ENCODE measurements around the gene KYAT1. TPM values are rescaled to one million over a fixed set of nuclear protein-coding genes. Genes with fewer than 3 reads are reported as not detected.

Gene KYAT1
- polyA plus RNA-seq, 1 donor (not counting 4 experiments of a cell fraction or from before 2014, with no cell fraction given): 10.9 TPM

DNA sequence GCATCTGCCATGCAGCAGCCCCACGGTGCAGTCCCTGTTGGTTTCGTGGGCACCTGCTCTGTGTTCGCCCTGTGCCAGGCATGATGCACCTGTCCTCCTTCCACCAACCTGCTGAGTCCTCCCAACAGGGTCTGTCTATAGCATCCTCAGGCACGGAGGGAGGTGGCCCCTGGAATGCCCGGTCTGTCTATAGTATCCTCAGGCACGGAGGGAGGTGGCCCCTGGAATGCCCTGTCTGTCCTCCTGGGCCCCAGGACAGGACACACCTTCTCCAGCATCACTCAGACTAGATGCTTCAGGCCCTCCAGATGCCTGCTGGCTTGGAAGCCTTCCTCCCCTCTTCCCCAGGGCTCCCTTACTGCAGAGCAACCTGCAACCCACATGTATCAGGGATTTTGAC is 29.2 kb upstream of the KYAT1 start:
- no peak for TF ChIP-seq EZH2 (IDR thresholded peaks at IDR 0.05; ENCODE audit: low read length)
- no peak for TF ChIP-seq CTCF (optimal IDR thresholded peaks at IDR 0.05 in 1 of 3, IDR thresholded peaks at IDR 0.05 in 1 of 3, conservative IDR thresholded peaks at IDR 0.05 in 1 of 3; ENCODE audit: extremely low read depth in 1 of 3, insufficient read depth in 2 of 3, low read length in 3 of 3)
- DNase-seq (ENCODE audit: low read depth, low spot score) (no peak), FAIRE-seq (no peak)
- Histone ChIP-seq H3K9me1 (ENCODE audit: control insufficient read depth, extremely low read depth, insufficient read depth, low read length) (peaks cover 3% of the 10 kb centered on the region), H3K4me2 (ENCODE audit: control insufficient read depth, extremely low read depth, insufficient read depth, low read depth, low read length) (no peak overlapping the region), H3K4me3 (ENCODE audit: control insufficient read depth in 2 of 3, extremely low read depth in 1 of 3, insufficient read depth in 2 of 3, low read depth in 1 of 3, low read length in 3 of 3) (no peak overlapping the region), H3K4me1 (ENCODE audit: control insufficient read depth, extremely low read depth, insufficient read depth, low read length) (peaks cover 51% of the 10 kb centered on the region), H2AFZ (ENCODE audit: control insufficient read depth, low read length) (no peak overlapping the region), H3K27ac (ENCODE audit: control insufficient read depth, insufficient read depth, low read length) (peak overlapping the region; percentile 97), H3K9ac (ENCODE audit: control insufficient read depth, extremely low read depth, insufficient read depth, low read length) (peak overlapping the region; percentile 75), H3K9me3 (ENCODE audit: control insufficient read depth, low read depth, low read length) (no peaks in the 10 kb centered on the region), H4K20me1 (ENCODE audit: control insufficient read depth, extremely low read depth, insufficient read depth, low read length) (no peaks in the 10 kb centered on the region), H3K27me3 (ENCODE audit: control insufficient read depth, extremely low read depth, insufficient read depth, low read length) (no peaks in the 10 kb centered on the region), H3K36me3 (ENCODE audit: control insufficient read depth in 2 of 2, extremely low read depth in 1 of 2, insufficient read depth in 2 of 2, low read length in 2 of 2) (peaks cover 39 to 86% of the 10 kb centered on the region in 2 experiments), H3K79me2 (ENCODE audit: control insufficient read depth, insufficient read depth, low read length) (peaks cover 76% of the 10 kb centered on the region)
- dilution Hi-C loops (cut with MboI; ENCODE audit: extremely low pct_ligation_motif_present, low sequenced_read_pairs): no loop called here

GRCh38 chr9:128909859-128910258 is 28.1 kb upstream of the KYAT1 start:
- Histone ChIP-seq H3K9me3 (ENCODE audit: control insufficient read depth, low read depth, low read length) (no peaks in the 10 kb centered on the region), H3K4me1 (ENCODE audit: control insufficient read depth, extremely low read depth, insufficient read depth, low read length) (peaks cover 45% of the 10 kb centered on the region), H3K79me2 (ENCODE audit: control insufficient read depth, insufficient read depth, low read length) (peaks cover 81% of the 10 kb centered on the region), H3K9me1 (ENCODE audit: control insufficient read depth, extremely low read depth, insufficient read depth, low read length) (peaks cover 3% of the 10 kb centered on the region), H3K4me2 (ENCODE audit: control insufficient read depth, extremely low read depth, insufficient read depth, low read depth, low read length) (no peak overlapping the region), H3K9ac (ENCODE audit: control insufficient read depth, extremely low read depth, insufficient read depth, low read length) (no peak overlapping the region), H4K20me1 (ENCODE audit: control insufficient read depth, extremely low read depth, insufficient read depth, low read length) (no peaks in the 10 kb centered on the region), H2AFZ (ENCODE audit: control insufficient read depth, low read length) (no peak overlapping the region), H3K27me3 (ENCODE audit: control insufficient read depth, extremely low read depth, insufficient read depth, low read length) (no peaks in the 10 kb centered on the region), H3K36me3 (ENCODE audit: control insufficient read depth in 2 of 2, extremely low read depth in 1 of 2, insufficient read depth in 2 of 2, low read length in 2 of 2) (peaks cover 38 to 88% of the 10 kb centered on the region in 2 experiments), H3K4me3 (ENCODE audit: control insufficient read depth in 2 of 3, extremely low read depth in 1 of 3, insufficient read depth in 2 of 3, low read depth in 1 of 3, low read length in 3 of 3) (no peak overlapping the region), H3K27ac (ENCODE audit: control insufficient read depth, insufficient read depth, low read length) (peak overlapping the region; percentile 26)
- DNase-seq (ENCODE audit: low read depth, low spot score) (no peak), FAIRE-seq (no peak)
- dilution Hi-C loops (cut with MboI; ENCODE audit: extremely low pct_ligation_motif_present, low sequenced_read_pairs): no loop called here
- no peak for TF ChIP-seq CTCF (optimal IDR thresholded peaks at IDR 0.05 in 1 of 3, IDR thresholded peaks at IDR 0.05 in 1 of 3, conservative IDR thresholded peaks at IDR 0.05 in 1 of 3; ENCODE audit: extremely low read depth in 1 of 3, insufficient read depth in 2 of 3, low read length in 3 of 3)
- TF ChIP-seq EZH2 (IDR thresholded peaks at IDR 0.05; ENCODE audit: low read length): no peak

Measured in keratinocyte (primary cell).